Activated CD4-positive, alpha-beta T cell treated with anti-CD3 and anti-CD28 coated beads, Interleukin-2, amount 50 U/mL, for 24 hours (primary cell): ENCODE results near the gene TMOD1.
A peak's percentile ranks its signal among the peaks of the same experiment; 100 is the strongest.

ENCODE experiments used
- DNase-seq, 2 donors: peaks; one replicate each; pipeline ENCODE4 v3.0.0-alpha.2; 2020; ENCODE audit warnings: low read depth in 1 of 2, low spot score in 1 of 2

TMOD1 gene

DNA sequence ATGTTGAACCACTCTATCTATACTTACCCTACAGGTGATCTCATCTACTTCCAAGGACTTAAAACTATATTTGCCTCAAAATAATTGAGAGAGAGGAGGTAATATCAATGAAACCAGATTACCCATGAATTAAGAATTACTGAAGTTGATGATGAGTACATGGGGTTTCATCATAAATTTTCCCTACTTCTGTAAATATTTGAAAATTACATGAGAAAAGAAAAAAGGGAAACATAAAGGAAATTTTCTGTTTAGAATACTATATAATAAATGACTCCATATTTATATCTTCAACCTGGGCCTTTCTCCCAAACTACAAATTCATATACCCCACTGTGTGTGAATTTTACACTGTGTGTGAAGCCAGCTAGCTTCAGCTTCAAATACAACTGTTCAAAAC, 129.1 kb downstream of the TMOD1 start:
- no peak for DNase-seq

DNA sequence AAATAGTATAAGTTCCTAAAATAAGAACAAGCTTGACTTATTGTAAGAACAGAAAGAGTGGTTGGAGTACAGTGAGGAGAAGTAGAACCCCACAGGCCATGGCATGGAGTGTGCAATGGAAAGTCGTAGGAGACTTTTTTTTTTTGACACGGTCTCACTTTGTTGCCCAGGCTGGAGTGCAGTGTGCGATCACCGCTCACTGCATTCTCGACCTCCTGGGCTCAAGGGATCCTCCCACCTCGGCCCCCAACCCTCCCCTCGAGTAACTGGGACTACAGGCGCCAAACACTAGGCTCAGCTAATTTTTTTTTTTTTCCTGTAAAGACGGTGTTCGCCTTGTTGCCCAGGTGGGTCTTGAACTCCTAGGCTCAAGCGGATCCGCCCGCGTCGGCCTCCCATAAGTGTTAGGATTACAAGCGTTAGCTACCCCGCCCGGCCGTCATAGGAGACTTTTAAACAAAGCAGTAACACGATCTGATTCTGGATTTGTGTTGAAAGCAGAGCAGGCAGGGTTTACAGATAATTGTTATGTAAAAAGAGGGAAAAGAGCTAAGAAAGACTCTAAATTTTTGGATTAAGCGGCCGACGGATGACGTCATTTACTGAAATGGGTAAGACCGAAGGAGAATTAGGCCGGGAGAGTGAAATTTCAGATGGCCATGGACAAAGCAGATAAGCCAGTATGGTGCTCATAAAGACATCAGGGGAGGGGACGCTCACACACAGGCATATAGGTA, 130.9 kb downstream of the TMOD1 start:
- no peak for DNase-seq

DNA sequence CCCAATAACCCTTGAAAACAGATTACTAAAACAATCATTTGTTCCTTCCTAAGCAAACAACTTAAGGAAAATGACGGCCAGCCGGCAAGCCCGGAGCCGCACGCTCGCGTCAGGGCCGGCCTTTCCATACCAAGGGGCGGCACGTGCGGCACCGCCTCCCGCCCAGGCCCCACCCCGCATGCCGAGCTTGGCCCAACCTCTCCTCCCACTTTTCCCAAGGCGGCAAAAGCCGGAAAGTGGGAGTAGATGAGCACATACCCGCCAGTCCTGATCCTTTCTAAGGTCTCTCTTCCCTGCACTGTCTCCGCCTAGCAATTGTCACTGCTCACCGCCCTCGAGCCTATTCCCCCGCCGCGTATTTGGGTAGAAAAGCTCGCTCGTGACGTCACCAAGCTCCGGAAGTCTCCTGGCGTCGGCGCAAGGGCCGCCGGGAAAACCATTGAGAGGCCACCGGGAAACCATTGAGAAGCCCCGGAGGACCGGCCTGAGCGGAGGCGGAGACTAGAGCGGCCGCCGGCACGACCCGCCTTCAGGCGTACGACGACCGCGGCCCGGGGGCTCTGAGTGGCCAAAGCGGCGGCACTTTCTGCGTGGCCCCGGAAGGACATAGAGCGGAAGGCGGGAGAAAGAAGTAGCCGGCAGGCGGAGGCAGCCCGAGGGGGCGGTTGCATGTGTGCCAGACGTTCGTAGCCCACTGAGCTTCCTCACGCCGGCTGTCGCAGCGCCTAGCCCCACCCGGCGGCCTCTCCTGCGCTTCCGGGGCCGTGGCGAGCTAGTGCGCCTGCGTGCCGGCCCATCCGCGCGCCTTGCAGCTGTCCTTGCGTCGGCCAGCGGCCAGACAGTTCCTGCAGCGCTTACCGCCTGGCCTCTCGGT, 131.8 kb downstream of the TMOD1 start, which contains the start of the genes NCBP1 and TSTD2:
TSS of gene NCBP1 (plus strand) at position 837 of the 874 bp plus-strand sequence. CDS start 61 bp downstream, outside the sequence.
TSS of gene TSTD2 (minus strand) at position 384 of the 874 bp plus-strand sequence. CDS start 5,806 bp downstream, outside the sequence.
- DNase-seq: peak; percentile 90 to 95

DNA sequence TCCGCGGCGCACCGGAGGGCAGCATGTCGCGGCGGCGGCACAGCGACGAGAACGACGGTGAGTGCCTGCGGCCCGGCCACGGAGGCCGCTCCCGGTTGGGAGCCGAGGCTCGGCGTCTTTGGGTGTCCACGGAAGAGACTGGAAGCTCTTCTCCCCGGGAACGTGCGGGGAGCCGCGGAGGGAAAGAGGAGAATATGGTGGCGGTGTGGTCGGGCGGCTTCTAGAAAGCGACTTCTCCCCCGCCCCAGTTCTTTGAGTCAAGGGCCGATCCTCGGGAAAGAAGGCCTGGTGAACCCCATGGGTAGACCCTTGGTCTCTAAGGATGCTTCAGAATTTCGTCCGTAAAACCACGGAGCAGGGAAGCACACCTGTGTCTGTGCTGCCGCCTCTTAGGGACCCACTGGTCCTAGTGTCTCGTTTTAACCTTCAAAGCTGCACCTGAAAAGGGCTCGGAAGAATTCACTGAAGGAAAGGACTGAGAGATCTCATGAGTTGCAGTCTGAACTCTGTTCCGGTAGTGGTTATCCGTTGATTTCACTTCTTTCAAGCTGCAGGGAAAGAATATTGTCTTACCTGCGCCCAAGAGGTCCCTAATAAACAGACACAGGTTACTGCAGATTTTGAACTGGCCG, 132.5 kb downstream of the TMOD1 start:
- DNase-seq: peak in 1 of 2 donors; percentile 9

DNA sequence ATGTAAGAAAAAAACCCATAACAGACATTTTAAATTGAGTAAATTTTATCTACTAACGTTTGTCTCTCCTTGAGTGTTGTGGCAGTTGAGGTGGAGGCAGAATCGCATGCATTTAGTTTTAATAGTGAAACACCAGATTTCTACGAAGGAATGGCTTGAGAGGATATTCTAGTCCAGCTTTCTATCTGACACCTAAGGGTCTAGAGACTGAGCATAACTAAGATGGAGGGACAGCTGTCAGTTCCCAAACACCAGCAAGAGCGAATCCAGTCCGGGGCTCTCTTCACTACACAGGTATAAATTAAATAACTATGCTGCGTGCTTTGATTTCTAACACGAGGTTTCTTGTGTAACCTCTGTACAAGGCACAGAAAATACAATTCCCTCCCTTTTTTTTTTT, 133.6 kb downstream of the TMOD1 start:
- no peak for DNase-seq

DNA sequence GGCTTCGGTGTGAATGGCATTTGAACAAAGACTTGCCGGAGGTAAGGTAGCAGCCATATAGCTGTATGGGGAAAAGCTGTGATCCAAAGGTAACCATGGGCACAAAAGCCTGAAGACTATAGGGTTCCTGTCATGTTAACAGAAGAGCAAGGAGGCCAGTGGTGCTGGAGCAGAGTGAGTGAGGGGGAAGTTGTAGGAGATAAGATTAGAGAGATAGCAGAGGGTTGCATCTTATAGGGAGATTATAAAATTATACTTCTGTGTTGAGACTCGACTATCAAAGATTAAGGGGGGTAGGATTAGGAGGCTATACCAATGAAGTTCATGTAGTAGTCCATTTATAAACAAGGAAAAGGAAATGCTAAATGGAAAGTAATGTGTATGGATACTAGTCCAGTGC, 135.4 kb downstream of the TMOD1 start:
- DNase-seq: no peak

GRCh38 chr9:97638666-97639065, 137.2 kb downstream of the TMOD1 start:
- DNase-seq: no peak

DNA sequence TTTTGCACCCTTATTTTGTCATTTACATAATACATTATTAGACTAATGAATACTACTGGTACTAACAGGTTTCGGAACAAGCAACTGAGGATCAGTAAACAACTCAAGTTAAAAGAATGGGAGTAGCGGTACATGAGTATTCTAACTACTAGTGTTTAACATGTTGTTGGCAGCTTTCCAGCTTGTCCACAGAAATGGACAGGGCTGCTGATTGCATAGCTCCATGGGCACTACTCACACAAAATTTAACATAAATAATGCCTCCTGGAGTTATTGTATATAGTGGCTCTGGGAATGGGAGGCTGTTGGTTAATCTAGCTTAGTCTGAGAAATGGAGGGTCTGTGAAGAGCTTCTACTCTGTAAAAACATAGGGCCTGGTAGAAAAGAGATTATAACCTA, 138.9 kb downstream of the TMOD1 start:
- DNase-seq: no peak

- DNase-seq: no peak
Observed at GRCh38 chr9:97645720-97646119, 144.3 kb downstream of the TMOD1 start.

- no peak for DNase-seq
Observed at GRCh38 chr9:97647996-97648395, 146.5 kb downstream of the TMOD1 start.
